MV-4-11 (cell line): Measurements from ENCODE around the gene SCAMP2.
"Not testable (repeated sequence)": the region's sequence is repeated elsewhere in the genome, so short reads cannot be mapped to it uniquely, and the experiment has no call there.

Experiments used
- DNase-seq: peaks from one replicate; lab custom pipeline; 2025; lab: John Stamatoyannopoulos, UW

The SCAMP2 gene

GRCh38 chr15:74889883-74890664, 16.9 kb upstream of the SCAMP2 start, which contains the start of gene MPI:
Gene MPI, plus strand, starts transcription at chr15:74890042. Its CDS starts 32 bp downstream, at chr15:74890074.
- DNase-seq: peak; percentile 71

GRCh38 chr15:74889390-74889882, 16.3 kb upstream of the SCAMP2 start:
- DNase-seq: peak; percentile 28

GRCh38 chr15:74888716-74889115, 15.6 kb upstream of the SCAMP2 start:
- no peak for DNase-seq

GRCh38 chr15:74887537-74888193, 14.5 kb upstream of the SCAMP2 start:
- not testable (repeated sequence) for DNase-seq

- DNase-seq: no peak
Measured at GRCh38 chr15:74885461-74885860, 12.3 kb upstream of the SCAMP2 start.

GRCh38 chr15:74884428-74885223, 11.5 kb upstream of the SCAMP2 start:
- no peak for DNase-seq

- no peak for DNase-seq
Measured at GRCh38 chr15:74882528-74882927, 9.4 kb upstream of the SCAMP2 start.

GRCh38 chr15:74878273-74878672, 5.1 kb upstream of the SCAMP2 start:
- DNase-seq: no peak

GRCh38 chr15:74873756-74874424, 725 bp upstream of the SCAMP2 start:
- peak; percentile 29 for DNase-seq

GRCh38 chr15:74872702-74873035, 496 bp downstream of the SCAMP2 start:
- DNase-seq: no peak

GRCh38 chr15:74870436-74871215, 2.5 kb downstream of the SCAMP2 start:
- peak; percentile 45 for DNase-seq

GRCh38 chr15:74869726-74870407, 3.3 kb downstream of the SCAMP2 start:
- DNase-seq: peak; percentile 98

- DNase-seq: no peak
Measured at GRCh38 chr15:74869372-74869725, 3.8 kb downstream of the SCAMP2 start.

GRCh38 chr15:74868059-74868458, 5.1 kb downstream of the SCAMP2 start:
- DNase-seq: peak; percentile 96

GRCh38 chr15:74867466-74868038, 5.6 kb downstream of the SCAMP2 start:
- DNase-seq: no peak

GRCh38 chr15:74866090-74866489, 7.1 kb downstream of the SCAMP2 start:
- no peak for DNase-seq

- no peak for DNase-seq
Measured at GRCh38 chr15:74865316-74865715, 7.8 kb downstream of the SCAMP2 start.

- DNase-seq: no peak
Measured at GRCh38 chr15:74864296-74864695, 8.9 kb downstream of the SCAMP2 start.

- DNase-seq: no peak
Measured at GRCh38 chr15:74863239-74864056, 9.7 kb downstream of the SCAMP2 start.
